EL (cell line): ENCODE data around the gene TREX2.
A peak's percentile ranks its signal among the peaks of the same experiment; 100 is the strongest.
"Not testable (repeated sequence)": the region's sequence is repeated elsewhere in the genome, so short reads cannot be mapped to it uniquely, and the experiment has no call there.

Source experiments
- DNase-seq: peaks from one replicate; pipeline ENCODE4 v3.0.0-alpha.2; 2016

TREX2 gene

GRCh38 chrX:153406011-153406410, 39.8 kb downstream of the TREX2 start:
- no peak for DNase-seq

GRCh38 chrX:153405426-153405825, 40.4 kb downstream of the TREX2 start:
- no peak for DNase-seq

- DNase-seq: not testable (repeated sequence)
Observed at GRCh38 chrX:153404333-153404732, 41.5 kb downstream of the TREX2 start.

- DNase-seq: no peak
Observed at GRCh38 chrX:153401133-153401764, 44.6 kb downstream of the TREX2 start, which contains the start of gene PNMA6E. Gene PNMA6E (minus strand): TSS chrX:153401350. CDS start chrX:153398849, 2,501 bp downstream.

GRCh38 chrX:153400146-153401132, 45.4 kb downstream of the TREX2 start:
- DNase-seq: peak; percentile 8

GRCh38 chrX:153398275-153398960, 47.4 kb downstream of the TREX2 start:
- no peak for DNase-seq

- DNase-seq: no peak
Observed at GRCh38 chrX:153397256-153397960, 48.4 kb downstream of the TREX2 start.

GRCh38 chrX:153396320-153397195, 49.3 kb downstream of the TREX2 start:
- DNase-seq: no peak

GRCh38 chrX:153395613-153396319, 50.1 kb downstream of the TREX2 start:
- DNase-seq: no peak

GRCh38 chrX:153394612-153395011, 51.2 kb downstream of the TREX2 start:
- DNase-seq: no peak
